Measurements from ENCODE around the gene GPR89B.

- TF ChIP-seq BRCA1 (IDR thresholded peaks at IDR 0.05; ENCODE audit: low read depth, low read length): no peak
- TF ChIP-seq CTCF (IDR thresholded peaks at IDR 0.05; ENCODE audit: control extremely low read depth in 1 of 3, insufficient read depth in 1 of 3, low read depth in 1 of 3, low read length in 3 of 3): no peak
- TF ChIP-seq EZH2 (IDR thresholded peaks at IDR 0.05; ENCODE audit: low read depth, low read length, severe bottlenecking): no peak
- no peak for TF ChIP-seq MAFK (IDR thresholded peaks at IDR 0.05; ENCODE audit: low read depth, low read length)
- no peak for TF ChIP-seq TAF1 (IDR thresholded peaks at IDR 0.05; ENCODE audit: low read depth, low read length)
- no peak for TF ChIP-seq TCF12 (IDR thresholded peaks at IDR 0.05; ENCODE audit: low read depth, low read length)
- TF ChIP-seq EP300 (IDR thresholded peaks at IDR 0.05; ENCODE audit: borderline replicate concordance in 1 of 2, low read depth in 2 of 2, low read length in 2 of 2): no peak
- no peak for TF ChIP-seq POLR2AphosphoS5 (IDR thresholded peaks at IDR 0.05; ENCODE audit: low read depth, low read length)
- no peak for TF ChIP-seq POLR2A (IDR thresholded peaks at IDR 0.05; ENCODE audit: control extremely low read depth in 1 of 2, low read depth in 2 of 2, low read length in 2 of 2)
- TF ChIP-seq CEBPB (IDR thresholded peaks at IDR 0.05; ENCODE audit: low read depth, low read length): no peak
- no peak for TF ChIP-seq ATF3 (IDR thresholded peaks at IDR 0.05; ENCODE audit: insufficient read depth, low read depth, low read length)
- TF ChIP-seq JUND (IDR thresholded peaks at IDR 0.05; ENCODE audit: low read length): no peak
Measured at GRCh38 chr1:147902253-147902845, 25.9 kb upstream of the GPR89B start, which contains the start of gene GJA8.
